HL-60 (cell line): ENCODE results near the gene PDE4C.

Experiments used
- REST ChIP-seq: IDR thresholded peaks from 2 replicates; pipeline ENCODE4 v1.6.1; 2012; ENCODE audit warnings: low read depth; ENCODE audit not compliant: insufficient replicate concordance
- TF ChIP-seq, protein P1 (sequence below): IDR thresholded peaks from one replicate; pipeline ENCODE4 v1.5.1; 2011; ENCODE audit warnings: low read length, control low read depth, inconsistent platforms; ENCODE audit not compliant: insufficient read depth

DNA sequence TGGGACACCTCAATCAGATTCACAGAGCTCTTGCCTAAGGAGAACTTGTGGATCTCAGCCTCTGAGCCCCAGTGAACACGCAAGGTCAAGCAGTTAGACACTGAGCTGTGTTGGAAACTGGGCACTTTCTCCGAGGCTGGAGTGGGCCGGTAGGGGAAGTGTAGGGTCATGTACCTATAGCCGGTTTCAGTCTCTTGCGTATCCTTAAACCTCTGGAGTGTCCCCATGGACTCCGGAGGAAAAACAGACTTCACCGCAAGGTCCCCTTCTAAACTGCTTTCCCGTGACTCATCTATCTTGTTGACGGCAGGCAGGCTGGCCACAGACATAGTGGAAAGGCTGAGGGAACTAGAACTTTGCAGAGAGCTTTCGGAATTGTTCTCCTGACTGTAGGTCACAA, 36.7 kb upstream of the PDE4C start:
- TF ChIP-seq, protein P1, sequence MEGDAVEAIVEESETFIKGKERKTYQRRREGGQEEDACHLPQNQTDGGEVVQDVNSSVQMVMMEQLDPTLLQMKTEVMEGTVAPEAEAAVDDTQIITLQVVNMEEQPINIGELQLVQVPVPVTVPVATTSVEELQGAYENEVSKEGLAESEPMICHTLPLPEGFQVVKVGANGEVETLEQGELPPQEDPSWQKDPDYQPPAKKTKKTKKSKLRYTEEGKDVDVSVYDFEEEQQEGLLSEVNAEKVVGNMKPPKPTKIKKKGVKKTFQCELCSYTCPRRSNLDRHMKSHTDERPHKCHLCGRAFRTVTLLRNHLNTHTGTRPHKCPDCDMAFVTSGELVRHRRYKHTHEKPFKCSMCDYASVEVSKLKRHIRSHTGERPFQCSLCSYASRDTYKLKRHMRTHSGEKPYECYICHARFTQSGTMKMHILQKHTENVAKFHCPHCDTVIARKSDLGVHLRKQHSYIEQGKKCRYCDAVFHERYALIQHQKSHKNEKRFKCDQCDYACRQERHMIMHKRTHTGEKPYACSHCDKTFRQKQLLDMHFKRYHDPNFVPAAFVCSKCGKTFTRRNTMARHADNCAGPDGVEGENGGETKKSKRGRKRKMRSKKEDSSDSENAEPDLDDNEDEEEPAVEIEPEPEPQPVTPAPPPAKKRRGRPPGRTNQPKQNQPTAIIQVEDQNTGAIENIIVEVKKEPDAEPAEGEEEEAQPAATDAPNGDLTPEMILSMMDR: no peak
- TF ChIP-seq REST: no peak
